GM21528 (cell line): Measurements from ENCODE around the gene STK31.
"Not testable (repeated sequence)": the region's sequence is repeated elsewhere in the genome, so short reads cannot be mapped to it uniquely, and the experiment has no call there.

Experiments used
- ATAC-seq: cut with Tn5 transposase; IDR thresholded peaks from one replicate; pipeline ENCODE4 v1.9.1; 2021; ENCODE audit warnings: mild to moderate bottlenecking, moderate library complexity; ENCODE audit not compliant: unreplicated experiment, low FRiP score

STK31 gene

GRCh38 chr7:23713285-23714149 lies 3.5 kb downstream of the STK31 start:
- no peak for ATAC-seq

GRCh38 chr7:23714150-23714464 lies 4.1 kb downstream of the STK31 start:
- ATAC-seq = no peak

- ATAC-seq = no peak
Observed at GRCh38 chr7:23714579-23714978, 4.6 kb downstream of the STK31 start.

GRCh38 chr7:23715099-23715498 lies 5.1 kb downstream of the STK31 start:
- no peak for ATAC-seq

GRCh38 chr7:23717788-23718187 lies 7.8 kb downstream of the STK31 start:
- no peak for ATAC-seq

- no peak for ATAC-seq
Observed at GRCh38 chr7:23721456-23721855, 11.4 kb downstream of the STK31 start.

GRCh38 chr7:23722587-23723216 lies 12.7 kb downstream of the STK31 start:
- not testable (repeated sequence) for ATAC-seq

- not testable (repeated sequence) for ATAC-seq
Observed at GRCh38 chr7:23724113-23724512, 14.1 kb downstream of the STK31 start.

GRCh38 chr7:23742051-23742450 lies 32.0 kb downstream of the STK31 start:
- no peak for ATAC-seq

GRCh38 chr7:23743226-23743625 lies 33.2 kb downstream of the STK31 start:
- no peak for ATAC-seq

- ATAC-seq = no peak
Observed at GRCh38 chr7:23746629-23747028, 36.6 kb downstream of the STK31 start.

- no peak for ATAC-seq
Observed at GRCh38 chr7:23751852-23752251, 41.8 kb downstream of the STK31 start.

- ATAC-seq = not testable (repeated sequence)
Observed at GRCh38 chr7:23758839-23759238, 48.8 kb downstream of the STK31 start.

GRCh38 chr7:23759671-23760391 lies 49.8 kb downstream of the STK31 start:
- no peak for ATAC-seq

GRCh38 chr7:23765943-23766342 lies 55.9 kb downstream of the STK31 start:
- ATAC-seq = no peak

- no peak for ATAC-seq
Observed at GRCh38 chr7:23767514-23767913, 57.5 kb downstream of the STK31 start.

- no peak for ATAC-seq
Observed at GRCh38 chr7:23768022-23768421, 58.0 kb downstream of the STK31 start.

GRCh38 chr7:23779185-23779800 lies 69.3 kb downstream of the STK31 start:
- not testable (repeated sequence) for ATAC-seq

GRCh38 chr7:23783115-23783514 lies 73.1 kb downstream of the STK31 start:
- ATAC-seq = no peak

GRCh38 chr7:23787272-23787671 lies 77.3 kb downstream of the STK31 start:
- no peak for ATAC-seq

- no peak for ATAC-seq
Observed at GRCh38 chr7:23788843-23789242, 78.8 kb downstream of the STK31 start.
